Stomach (tissue), 9 donors: Measurements from ENCODE around the gene PRKG2. TPM values are rescaled to one million over a fixed set of nuclear protein-coding genes. Genes with fewer than 3 reads are reported as not detected.

Experiments
- DNase-seq, 2 donors: peaks; one replicate each; pipeline versions ENCODE4 v3.0.0 to v3.0.0-alpha.2; 2013 to 2019
- H3K27ac ChIP-seq, 5 donors: fragments of 200-600 bp in 4 of 5; sonication (generic) in 4 of 5; one replicate each; pipeline ENCODE4 v1.5.1; 2013 to 2019; ENCODE audit warnings: mild to moderate bottlenecking in 1 of 5, moderate library complexity in 1 of 5
- H3K27me3 ChIP-seq, 3 donors: fragments of 200-600 bp; sonication (generic); one replicate each; pipeline ENCODE4 v1.5.1; 2017 to 2019; ENCODE audit warnings: mixed run types in 1 of 3
- H3K36me3 ChIP-seq, 4 donors: fragments of 200-600 bp; sonication (generic); 1 replicate in 3 of 4; 2 replicates in 1 of 4; pipeline ENCODE4 v1.5.1; 2016 to 2019
- H3K4me1 ChIP-seq, 4 donors: fragments of 200-600 bp; sonication (generic); one replicate each; pipeline ENCODE4 v1.5.1; 2016 to 2019
- H3K4me3 ChIP-seq, 4 donors: fragments of 200-600 bp; sonication (generic) in 3 of 4; one replicate each; pipeline ENCODE4 v1.5.1; 2016 to 2019; ENCODE audit warnings: mild to moderate bottlenecking in 1 of 4
- H3K9me3 ChIP-seq, 4 donors: fragments of 200-600 bp; sonication (generic); one replicate each; pipeline ENCODE4 v1.5.1; 2016 to 2019
- CTCF ChIP-seq, 7 experiments: fragments of 450-650 bp in 4 of 7; fragments of 200-600 bp in 3 of 7; sonication (generic) in 3 of 7; IDR thresholded peaks; one replicate each; pipeline ENCODE4 v1.5.1; 2016 to 2019; ENCODE audit warnings: antibody characterized with exemption in 7 of 7, control low read depth in 2 of 7, mild to moderate bottlenecking in 1 of 7
- EP300 ChIP-seq: sonication (generic); formaldehyde crosslinking; IDR thresholded peaks from one replicate; pipeline ENCODE4 v1.6.1; 2017; ENCODE audit warnings: antibody characterized with exemption
- POLR2A ChIP-seq, 4 donors: fragments of 450-650 bp; IDR thresholded peaks; one replicate each; pipeline ENCODE4 v1.6.1; 2016; ENCODE audit warnings: antibody characterized with exemption in 4 of 4, control low read depth in 2 of 4, mild to moderate bottlenecking in 1 of 4, moderate library complexity in 1 of 4
- POLR2AphosphoS5 ChIP-seq, 3 donors: sonication (generic); formaldehyde crosslinking; IDR thresholded peaks; one replicate each; pipeline ENCODE4 v1.6.1; 2016; ENCODE audit warnings: antibody characterized with exemption in 3 of 3
- WGBS, 5 donors: extraction: QIAGEN DNeasy Blood & Tissue Kit in 3 of 5; methylation state at CpG; one replicate each; pipeline versions ENCODE4 v1.1.5 to v1.1.7; 2013 to 2018; 5-methylcytosine and 5-hydroxymethylcytosine counted together
- intact Hi-C: fragments of 100-400 bp; cut with DNase I; formaldehyde crosslinking; loops from one replicate; pipeline ENCODE4 v1.15.1; 2023; ENCODE audit warnings: low total_unique reads
- polyA plus RNA-seq, 3 donors: library from polyadenylated mRNA; stranded (reverse); fragments of 200-250 nt; gene quantifications; one replicate each; pipeline ENCODE4 v1.2.3, GENCODE V29; 2013
- total RNA-seq, 5 donors: library from RNA; depleted of rRNA; stranded (reverse); fragments of >200 nt; gene quantifications; one replicate each; pipeline versions ENCODE4 v1.1.0 to v1.2.3, GENCODE V29; 2014 to 2016
- donor health status: healthy with polysubstance abuse.
- donor health status: Bipolar disorder and iron deficiency.
- donor health status: healthy.

Gene PRKG2
- total and polyA plus RNA-seq, 8 donors: 0.19 to 2.9 (median 0.58) TPM; not detected in 3

DNA sequence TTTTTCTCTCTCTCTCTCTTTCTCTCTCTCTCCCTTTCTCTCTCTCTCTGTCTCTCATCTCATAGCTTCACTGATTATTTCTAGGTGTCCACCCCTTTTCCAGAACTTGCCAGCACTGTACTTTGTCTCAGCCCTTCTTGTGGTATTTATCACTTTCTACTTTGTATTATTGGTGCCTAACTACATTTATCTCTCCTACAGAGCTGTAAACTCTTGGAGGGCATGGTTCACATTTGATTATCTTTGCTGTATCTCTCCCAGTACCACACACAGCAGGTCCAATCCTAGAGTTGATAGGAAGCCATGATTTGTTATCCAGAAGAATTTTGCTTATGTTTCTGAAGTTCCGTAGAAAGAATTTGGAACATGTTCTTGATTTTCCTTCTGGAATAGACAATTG, 5.2 kb upstream of the PRKG2 start:
- 79 to 90% (median 87%) methylated on average over 1 of the region's 1 CpG for WGBS, 5 donors
- DNase-seq: no peak
- Histone ChIP-seq H3K9me3 (no peaks in the 10 kb centered on the region), H3K4me3 (no peak overlapping the region), H3K27me3 (peaks cover 2 to 33% (median 6%) of the 10 kb centered on the region in 3 donors), H3K36me3 (no peaks in the 10 kb centered on the region), H3K4me1 (peaks cover 0 to 7% (median 3%) of the 10 kb centered on the region in 4 donors), H3K27ac (no peak overlapping the region)
- TF ChIP-seq CTCF (IDR thresholded peaks at IDR 0.05) (no peak), POLR2AphosphoS5 (IDR thresholded peaks at IDR 0.05) (no peak), EP300 (no peak), POLR2A (IDR thresholded peaks at IDR 0.05) (no peak)
- intact Hi-C loops: no loop called here

- WGBS, 5 donors: 85 to 100% (median 93%) methylated on average over 1 of the region's 1 CpG
- no peak for DNase-seq
- Histone ChIP-seq H3K4me3 (no peak overlapping the region), H3K27ac (no peak overlapping the region), H3K36me3 (no peaks in the 10 kb centered on the region), H3K9me3 (no peaks in the 10 kb centered on the region), H3K4me1 (peaks cover 0 to 21% (median 14%) of the 10 kb centered on the region in 4 donors), H3K27me3 (peaks cover 10 to 54% (median 22%) of the 10 kb centered on the region in 3 donors)
- intact Hi-C loops: no loop called here
- TF ChIP-seq EP300 (no peak), POLR2AphosphoS5 (IDR thresholded peaks at IDR 0.05) (no peak), POLR2A (IDR thresholded peaks at IDR 0.05) (no peak), CTCF (IDR thresholded peaks at IDR 0.05) (no peak)
Measured at GRCh38 chr4:81218206-81218605, 3.2 kb upstream of the PRKG2 start.

GRCh38 chr4:81217779-81218178, 2.8 kb upstream of the PRKG2 start:
- Histone ChIP-seq H3K4me3 (no peak overlapping the region), H3K4me1 (peaks cover 0 to 21% (median 14%) of the 10 kb centered on the region in 4 donors), H3K36me3 (no peaks in the 10 kb centered on the region), H3K27me3 (peaks cover 10 to 58% (median 26%) of the 10 kb centered on the region in 3 donors), H3K9me3 (no peaks in the 10 kb centered on the region), H3K27ac (no peak overlapping the region)
- no peak for TF ChIP-seq CTCF (IDR thresholded peaks at IDR 0.05)
- no peak for TF ChIP-seq POLR2AphosphoS5 (IDR thresholded peaks at IDR 0.05)
- TF ChIP-seq POLR2A (IDR thresholded peaks at IDR 0.05): no peak
- TF ChIP-seq EP300: no peak
- DNase-seq: no peak
- intact Hi-C loops: no loop called here
- 70 to 85% (median 82%) methylated on average over 3 of the region's 3 CpGs for WGBS, 5 donors

DNA sequence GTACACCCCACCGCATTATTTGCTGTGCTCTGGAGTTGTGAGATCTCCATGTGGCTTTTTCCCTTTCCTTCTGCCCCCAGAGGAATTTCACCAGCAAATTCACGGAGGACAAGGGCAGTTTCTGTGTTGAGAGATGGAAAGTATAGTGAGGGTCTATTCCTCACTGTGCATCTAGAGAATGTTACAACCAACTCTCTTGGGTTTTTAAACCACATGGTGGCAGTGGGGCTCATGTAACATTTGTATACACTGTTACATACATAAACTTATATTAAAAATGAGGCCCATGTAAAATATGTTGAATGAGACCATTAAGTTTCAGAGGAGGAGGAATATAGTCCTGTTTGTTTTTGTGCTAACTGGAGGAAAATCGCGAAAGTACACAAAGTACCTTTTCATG, 909 bp upstream of the PRKG2 start:
- Histone ChIP-seq H3K4me1 (peaks cover 0 to 21% (median 14%) of the 10 kb centered on the region in 4 donors), H3K27ac (no peak overlapping the region), H3K27me3 (peaks cover 10 to 69% (median 28%) of the 10 kb centered on the region in 3 donors), H3K9me3 (no peaks in the 10 kb centered on the region), H3K4me3 (no peak overlapping the region), H3K36me3 (no peaks in the 10 kb centered on the region)
- intact Hi-C loops: no loop called here
- DNase-seq: no peak
- WGBS, 5 donors: 61 to 67% (median 65%) methylated on average over 4 of the region's 4 CpGs
- TF ChIP-seq POLR2AphosphoS5 (IDR thresholded peaks at IDR 0.05) (no peak), POLR2A (IDR thresholded peaks at IDR 0.05) (no peak), CTCF (IDR thresholded peaks at IDR 0.05) (no peak), EP300 (no peak)
